GM19351 (cell line): Measurements from ENCODE around the gene MLX.
A peak's percentile ranks its signal among the peaks of the same experiment; 100 is the strongest.
"Not testable (repeated sequence)": the region's sequence is repeated elsewhere in the genome, so short reads cannot be mapped to it uniquely, and the experiment has no call there.

Experiments
- ATAC-seq: cut with Tn5 transposase; IDR thresholded peaks from one replicate; pipeline ENCODE4 v1.9.1; 2021; ENCODE audit warnings: mild to moderate bottlenecking, moderate library complexity; ENCODE audit not compliant: unreplicated experiment

The MLX gene

DNA sequence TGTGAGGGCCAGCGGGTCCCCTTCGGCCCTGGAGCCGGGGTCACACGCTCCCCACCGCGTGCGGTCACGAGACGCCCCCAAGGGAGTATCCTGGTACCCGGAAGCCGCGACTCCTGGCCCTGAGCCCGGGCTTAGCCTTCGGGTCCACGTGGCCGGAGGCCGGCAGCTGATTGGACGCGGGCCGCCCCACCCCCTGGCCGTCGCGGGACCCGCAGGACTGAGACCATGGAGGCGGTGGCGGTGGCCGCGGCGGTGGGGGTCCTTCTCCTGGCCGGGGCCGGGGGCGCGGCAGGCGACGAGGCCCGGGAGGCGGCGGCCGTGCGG lies 30.9 kb upstream of the MLX start, which contains the start of gene NAGLU:
Gene NAGLU (plus strand): TSS at position 194 of the 324 bp plus-strand sequence. CDS start 32 bp downstream, at position 226.
- ATAC-seq = peak; percentile 80

- peak; percentile 62 for ATAC-seq
Observed at GRCh38 chr17:42536372-42537155, 30.3 kb upstream of the MLX start.

DNA sequence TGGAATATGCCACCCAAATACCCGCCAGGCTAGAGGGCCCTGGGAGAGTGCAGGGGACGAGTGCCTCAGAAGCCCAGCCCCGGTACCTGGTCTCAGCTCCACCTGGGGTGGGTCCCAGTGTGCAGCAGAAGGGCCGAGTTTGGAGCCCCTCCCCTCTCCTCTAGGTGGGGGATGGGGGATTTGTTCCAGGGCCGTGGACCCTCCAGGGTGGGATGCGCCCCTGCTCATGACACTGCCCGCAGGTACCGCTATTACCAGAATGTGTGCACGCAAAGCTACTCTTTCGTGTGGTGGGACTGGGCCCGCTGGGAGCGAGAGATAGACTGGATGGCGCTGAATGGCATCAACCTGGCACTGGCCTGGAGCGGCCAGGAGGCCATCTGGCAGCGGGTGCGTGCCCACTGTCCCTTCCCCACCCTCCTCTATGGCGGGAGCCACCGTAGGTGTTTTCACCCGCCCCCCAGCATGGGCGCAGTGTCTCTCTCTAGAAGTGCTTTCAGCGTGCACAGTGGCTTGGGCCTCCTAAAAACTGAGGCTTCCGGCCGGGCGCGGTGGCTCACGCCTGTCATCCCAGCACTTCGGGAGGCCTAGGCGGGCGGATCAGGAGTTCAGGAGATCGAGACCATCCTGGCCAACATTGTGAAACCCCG lies 29.6 kb upstream of the MLX start:
- no peak for ATAC-seq

DNA sequence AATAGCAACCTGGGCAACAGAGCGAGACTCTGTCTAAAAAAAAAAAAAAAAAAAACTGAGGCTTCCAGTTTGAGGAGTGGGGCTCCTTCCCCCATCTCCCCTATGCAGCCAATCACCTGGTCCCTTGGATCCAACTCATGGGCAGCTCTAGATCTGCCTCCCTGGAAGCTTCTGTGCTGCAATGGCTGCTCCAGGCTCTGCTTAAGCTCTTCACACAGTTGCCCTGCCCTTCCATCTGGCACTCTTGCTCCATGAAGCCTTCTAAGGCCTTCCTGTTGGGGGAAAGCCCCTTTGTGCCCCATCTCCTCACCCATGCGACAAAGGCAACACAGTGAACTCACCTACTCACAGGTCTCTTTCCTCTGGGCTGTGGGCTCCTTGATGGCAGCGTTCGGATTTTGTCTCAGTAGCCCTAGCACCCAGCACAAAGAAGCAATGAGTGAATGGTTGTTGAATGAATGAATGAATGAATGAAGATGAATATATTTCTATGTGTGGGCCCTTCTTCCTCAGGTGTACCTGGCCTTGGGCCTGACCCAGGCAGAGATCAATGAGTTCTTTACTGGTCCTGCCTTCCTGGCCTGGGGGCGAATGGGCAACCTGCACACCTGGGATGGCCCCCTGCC lies 29.0 kb upstream of the MLX start:
- no peak for ATAC-seq

DNA sequence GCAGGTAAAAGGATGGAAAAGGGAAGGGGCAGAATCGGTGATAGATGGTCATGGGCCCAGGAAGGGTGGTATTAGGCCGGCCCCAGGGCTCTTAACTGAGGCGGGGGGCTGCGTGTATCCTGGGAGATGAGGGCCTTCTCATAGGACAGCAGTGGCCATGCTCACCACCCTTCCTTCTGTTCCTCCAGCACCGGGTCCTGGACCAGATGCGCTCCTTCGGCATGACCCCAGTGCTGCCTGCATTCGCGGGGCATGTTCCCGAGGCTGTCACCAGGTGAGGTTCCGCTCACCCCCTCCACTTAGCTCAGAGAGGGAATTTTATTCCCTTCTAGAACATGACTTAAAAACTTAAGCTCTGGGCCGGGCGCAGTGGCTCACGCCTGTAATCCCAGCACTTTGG lies 28.4 kb upstream of the MLX start:
- ATAC-seq = no peak

- ATAC-seq = not testable (repeated sequence)
Observed at GRCh38 chr17:42540558-42540957, 26.3 kb upstream of the MLX start.

GRCh38 chr17:42541041-42541833 lies 25.7 kb upstream of the MLX start:
- ATAC-seq = no peak

DNA sequence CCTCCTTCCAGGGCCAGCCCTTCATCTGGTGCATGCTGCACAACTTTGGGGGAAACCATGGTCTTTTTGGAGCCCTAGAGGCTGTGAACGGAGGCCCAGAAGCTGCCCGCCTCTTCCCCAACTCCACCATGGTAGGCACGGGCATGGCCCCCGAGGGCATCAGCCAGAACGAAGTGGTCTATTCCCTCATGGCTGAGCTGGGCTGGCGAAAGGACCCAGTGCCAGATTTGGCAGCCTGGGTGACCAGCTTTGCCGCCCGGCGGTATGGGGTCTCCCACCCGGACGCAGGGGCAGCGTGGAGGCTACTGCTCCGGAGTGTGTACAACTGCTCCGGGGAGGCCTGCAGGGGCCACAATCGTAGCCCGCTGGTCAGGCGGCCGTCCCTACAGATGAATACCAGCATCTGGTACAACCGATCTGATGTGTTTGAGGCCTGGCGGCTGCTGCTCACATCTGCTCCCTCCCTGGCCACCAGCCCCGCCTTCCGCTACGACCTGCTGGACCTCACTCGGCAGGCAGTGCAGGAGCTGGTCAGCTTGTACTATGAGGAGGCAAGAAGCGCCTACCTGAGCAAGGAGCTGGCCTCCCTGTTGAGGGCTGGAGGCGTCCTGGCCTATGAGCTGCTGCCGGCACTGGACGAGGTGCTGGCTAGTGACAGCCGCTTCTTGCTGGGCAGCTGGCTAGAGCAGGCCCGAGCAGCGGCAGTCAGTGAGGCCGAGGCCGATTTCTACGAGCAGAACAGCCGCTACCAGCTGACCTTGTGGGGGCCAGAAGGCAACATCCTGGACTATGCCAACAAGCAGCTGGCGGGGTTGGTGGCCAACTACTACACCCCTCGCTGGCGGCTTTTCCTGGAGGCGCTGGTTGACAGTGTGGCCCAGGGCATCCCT lies 23.5 kb upstream of the MLX start:
- no peak for ATAC-seq

DNA sequence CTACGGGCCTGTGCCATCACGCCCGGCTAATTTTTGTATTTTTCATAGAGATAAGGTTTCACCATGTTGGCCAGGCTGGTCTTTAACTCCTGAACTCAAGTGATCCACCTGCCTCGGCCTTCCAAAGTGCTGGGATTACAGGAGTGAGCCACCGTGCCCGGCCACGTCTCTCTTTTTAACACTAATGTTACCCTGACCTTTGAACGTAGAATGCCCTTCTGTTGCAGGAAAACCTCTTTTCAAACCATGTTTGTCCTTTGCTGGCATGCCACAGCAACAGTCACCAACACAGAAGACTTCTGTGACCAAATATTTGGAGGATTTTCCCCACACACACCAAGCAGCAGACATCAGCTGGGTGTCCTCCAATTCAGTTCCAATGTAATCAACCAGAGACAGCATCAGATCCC lies 22.0 kb upstream of the MLX start:
- ATAC-seq = no peak

- not testable (repeated sequence) for ATAC-seq
Observed at GRCh38 chr17:42545755-42546505, 21.0 kb upstream of the MLX start.

DNA sequence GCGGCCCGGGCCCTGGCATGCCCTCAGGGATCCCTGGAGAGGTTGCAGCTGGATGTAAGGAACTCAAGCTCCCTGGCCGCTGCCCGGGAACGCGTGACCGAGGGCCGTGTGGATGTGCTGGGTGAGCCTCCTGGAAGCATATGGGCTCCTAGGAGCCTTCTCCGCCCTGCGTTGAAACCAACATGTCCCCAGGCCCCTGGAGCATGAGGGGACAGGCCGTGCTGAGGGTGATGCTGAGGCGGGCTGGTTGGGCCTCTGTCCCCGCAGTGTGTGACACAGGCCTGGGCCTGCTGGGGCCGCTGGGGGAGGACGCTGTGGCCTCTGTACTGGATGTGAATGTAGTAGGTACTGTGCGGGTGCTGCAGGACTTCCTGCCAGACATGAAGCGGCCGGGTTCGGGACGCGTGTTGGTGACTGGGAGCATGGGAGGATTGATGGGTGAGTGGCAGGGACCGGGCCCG lies 19.9 kb upstream of the MLX start:
- no peak for ATAC-seq

DNA sequence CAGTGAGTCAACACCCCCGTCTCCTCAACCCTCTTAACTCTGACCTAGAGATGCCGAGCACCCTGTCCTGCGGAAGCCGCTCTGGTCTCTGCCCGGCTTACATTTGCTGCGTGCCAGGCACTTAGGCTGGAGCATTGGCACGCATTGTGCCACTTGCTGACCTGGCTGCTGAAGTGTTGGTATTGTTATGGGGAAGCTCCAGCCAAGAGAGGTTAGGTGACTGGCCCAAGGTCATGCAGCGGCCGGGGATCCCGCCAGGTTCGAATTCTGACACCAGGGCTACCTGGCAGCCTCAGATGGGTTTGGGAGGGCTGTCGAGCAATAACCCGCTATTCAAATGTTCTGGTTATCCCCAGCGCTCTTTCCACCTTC lies 19.2 kb upstream of the MLX start:
- ATAC-seq = no peak

DNA sequence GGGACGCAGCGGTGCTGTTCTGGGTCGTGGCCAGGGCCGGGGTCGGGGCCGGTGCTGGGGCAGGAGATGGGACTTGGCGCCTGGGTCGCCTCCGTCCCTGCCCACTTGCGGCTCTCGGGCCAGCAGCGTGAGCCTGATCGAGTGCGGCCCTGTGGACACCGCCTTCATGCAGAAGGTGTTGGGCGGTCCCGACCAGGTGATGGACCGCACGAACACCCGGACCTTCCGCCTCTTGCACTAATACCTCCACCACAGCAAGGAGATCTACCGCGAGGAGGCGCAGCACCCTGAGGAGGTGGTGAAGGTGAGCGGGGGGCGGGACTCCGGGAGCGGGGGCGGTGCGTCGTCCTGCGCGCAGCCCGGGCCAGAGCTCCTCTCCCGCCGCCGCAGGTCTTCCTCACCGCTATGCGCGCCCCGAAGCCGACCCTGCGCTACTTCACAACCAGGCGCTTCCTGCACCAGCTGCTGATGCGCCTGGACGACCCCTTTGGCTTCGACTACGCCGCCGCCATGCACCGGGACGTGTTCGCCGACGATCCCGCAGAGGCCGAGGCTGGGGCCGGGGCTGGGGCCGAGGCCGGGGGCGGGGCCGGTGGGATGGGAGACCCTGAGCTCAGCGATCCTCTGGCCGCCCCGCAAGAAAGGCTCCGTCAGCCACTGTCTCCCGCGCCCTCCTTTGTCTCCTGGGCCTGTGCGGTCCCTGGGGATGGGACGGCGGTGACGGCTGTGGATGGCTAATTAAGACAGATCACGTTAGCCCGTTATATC lies 18.6 kb upstream of the MLX start:
- ATAC-seq = peak; percentile 69

DNA sequence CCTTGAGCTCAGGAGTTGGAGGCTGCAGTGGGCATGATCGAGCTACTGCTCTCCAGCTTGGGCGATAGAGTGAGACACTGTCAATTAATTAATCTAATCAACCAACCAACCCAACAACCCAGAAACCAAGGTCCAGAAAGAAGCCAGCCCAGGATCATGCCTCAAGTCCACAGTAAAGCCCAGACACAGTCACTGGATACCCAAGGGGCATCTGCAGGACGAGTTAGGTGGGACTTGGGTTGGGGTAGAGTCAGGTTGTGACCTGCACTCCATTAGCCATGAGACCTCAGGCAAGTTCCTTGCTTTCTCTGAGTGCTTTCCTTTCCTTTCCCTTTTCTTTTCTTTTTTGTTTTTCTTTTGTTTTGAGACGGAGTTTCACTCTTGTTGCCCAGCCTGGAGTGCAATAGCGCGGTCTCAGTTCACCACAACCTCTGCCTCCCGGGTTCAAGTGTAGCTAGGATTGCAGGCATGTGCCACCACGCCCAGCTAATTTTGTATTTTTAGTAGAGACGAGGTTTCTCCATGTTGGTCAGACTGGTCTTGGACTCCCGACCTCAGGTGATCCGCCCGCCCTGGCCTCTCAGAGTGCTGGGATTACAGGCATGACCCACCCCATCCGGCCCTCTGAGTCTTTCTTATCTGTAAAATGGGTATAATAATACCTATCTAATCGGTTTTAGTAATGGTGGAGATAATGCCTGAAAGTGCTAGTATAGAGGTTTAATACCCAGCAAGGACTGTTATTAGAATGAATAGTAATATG lies 17.7 kb upstream of the MLX start:
- no peak for ATAC-seq

GRCh38 chr17:42552736-42553135 lies 14.2 kb upstream of the MLX start, which contains the start of gene HSD17B1:
Gene HSD17B1, plus strand, starts transcription at chr17:42552923. Its CDS starts 11 bp downstream, at chr17:42552934.
- not testable (repeated sequence) for ATAC-seq

DNA sequence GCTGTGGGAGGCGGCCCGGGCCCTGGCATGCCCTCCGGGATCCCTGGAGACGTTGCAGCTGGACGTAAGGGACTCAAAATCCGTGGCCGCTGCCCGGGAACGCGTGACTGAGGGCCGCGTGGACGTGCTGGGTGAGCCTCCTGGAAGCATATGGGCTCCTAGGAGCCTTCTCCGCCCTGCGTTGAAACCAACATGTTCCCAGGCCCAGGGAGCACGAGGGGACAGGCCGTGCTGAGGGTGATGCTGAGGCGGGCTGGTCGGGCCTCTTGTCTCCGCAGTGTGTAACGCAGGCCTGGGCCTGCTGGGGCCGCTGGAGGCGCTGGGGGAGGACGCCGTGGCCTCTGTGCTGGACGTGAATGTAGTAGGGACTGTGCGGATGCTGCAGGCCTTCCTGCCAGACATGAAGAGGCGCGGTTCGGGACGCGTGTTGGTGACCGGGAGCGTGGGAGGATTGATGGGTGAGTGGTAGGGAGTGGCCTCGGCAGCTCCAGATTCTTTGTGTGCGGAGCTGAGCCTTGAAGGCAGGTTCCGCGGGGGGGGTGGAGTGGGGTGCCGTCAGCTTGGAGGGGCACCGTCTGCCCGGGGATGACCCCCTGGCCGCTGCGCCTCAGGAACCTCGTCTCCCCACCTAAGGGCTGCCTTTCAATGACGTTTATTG lies 13.6 kb upstream of the MLX start:
- no peak for ATAC-seq

- no peak for ATAC-seq
Observed at GRCh38 chr17:42553866-42554249, 13.0 kb upstream of the MLX start.
